Measurements from ENCODE around the gene SFT2D3.
A peak's percentile ranks its signal among the peaks of the same experiment; 100 is the strongest.

The SFT2D3 gene

DNA sequence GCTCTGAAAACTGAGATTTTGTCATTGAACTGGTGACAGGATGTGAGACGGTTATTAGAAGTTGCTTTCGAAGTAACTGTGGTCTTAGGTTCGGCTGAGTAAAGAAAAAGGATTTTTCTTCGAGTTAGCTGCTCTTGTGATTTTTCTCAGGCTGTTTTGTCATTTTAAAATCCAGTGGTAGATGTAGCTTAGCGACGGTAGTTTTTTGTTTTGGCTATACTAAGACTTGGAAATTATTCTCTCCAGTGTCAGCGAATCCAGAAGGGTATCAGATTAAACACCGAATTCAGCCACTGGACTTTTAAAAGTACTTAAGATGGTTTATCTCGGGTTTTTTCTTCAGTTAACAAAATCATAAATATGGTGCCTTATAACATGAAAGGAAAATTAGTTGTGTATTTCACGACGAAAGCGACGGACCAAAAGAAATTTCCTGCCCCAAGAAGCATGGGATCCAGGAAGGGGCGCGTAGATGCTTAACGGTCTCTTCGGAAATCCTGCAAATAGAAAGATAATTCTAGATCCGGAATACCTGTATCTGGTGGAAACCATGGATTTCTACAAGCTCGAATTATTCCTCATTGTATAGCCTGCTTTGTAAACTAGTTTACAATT, 1.2 kb downstream of the SFT2D3 start:
- H3K36me3 Mint-ChIP-seq (ENCODE audit: low read depth) = peaks cover 30% of the 10 kb centered on the region
- H3K27ac Mint-ChIP-seq = peak overlapping the region; percentile 85 to 94 (median 91)
- H3K4me3 Mint-ChIP-seq = peak overlapping the region; percentile 82 to 92 (median 83)
- no peaks in the 10 kb centered on the region for H3K9me3 Mint-ChIP-seq
- peaks cover 4% of the 10 kb centered on the region for H3K27me3 Mint-ChIP-seq (ENCODE audit: low read depth)
- no peak for TF ChIP-seq CTCF (IDR thresholded peaks at IDR 0.05; ENCODE audit: unreplicated experiment in 3 of 3)
- peaks cover 15% of the 10 kb centered on the region for H3K4me1 Mint-ChIP-seq

DNA sequence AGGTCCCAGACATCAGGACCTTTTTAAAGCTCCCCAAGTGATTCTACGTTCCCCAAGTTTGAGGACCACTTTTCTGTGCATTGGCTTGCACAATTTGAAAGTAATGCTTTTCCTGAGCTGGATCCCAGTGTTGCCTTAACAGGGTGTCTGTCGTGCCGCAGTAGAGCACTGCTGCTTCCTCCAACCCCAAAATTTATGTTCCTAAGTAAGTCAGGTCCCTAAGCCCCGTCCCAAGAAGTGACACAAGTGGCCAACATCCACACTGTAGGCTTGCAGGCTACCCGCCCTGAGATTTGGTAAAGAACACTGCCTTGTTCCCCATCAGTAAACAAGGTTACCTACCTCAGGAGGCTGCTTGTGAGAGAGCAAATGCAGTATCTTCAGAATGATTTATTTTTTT, 2.0 kb downstream of the SFT2D3 start:
- Mint-ChIP-seq H3K36me3 (ENCODE audit: low read depth) (peaks cover 36% of the 10 kb centered on the region), H3K4me3 (peak overlapping the region; percentile 21 to 61 (median 50)), H3K4me1 (peaks cover 15% of the 10 kb centered on the region), H3K27me3 (ENCODE audit: low read depth) (peaks cover 4% of the 10 kb centered on the region), H3K27ac (no peak overlapping the region), H3K9me3 (no peaks in the 10 kb centered on the region)
- no peak for TF ChIP-seq CTCF (IDR thresholded peaks at IDR 0.05; ENCODE audit: unreplicated experiment in 3 of 3)

DNA sequence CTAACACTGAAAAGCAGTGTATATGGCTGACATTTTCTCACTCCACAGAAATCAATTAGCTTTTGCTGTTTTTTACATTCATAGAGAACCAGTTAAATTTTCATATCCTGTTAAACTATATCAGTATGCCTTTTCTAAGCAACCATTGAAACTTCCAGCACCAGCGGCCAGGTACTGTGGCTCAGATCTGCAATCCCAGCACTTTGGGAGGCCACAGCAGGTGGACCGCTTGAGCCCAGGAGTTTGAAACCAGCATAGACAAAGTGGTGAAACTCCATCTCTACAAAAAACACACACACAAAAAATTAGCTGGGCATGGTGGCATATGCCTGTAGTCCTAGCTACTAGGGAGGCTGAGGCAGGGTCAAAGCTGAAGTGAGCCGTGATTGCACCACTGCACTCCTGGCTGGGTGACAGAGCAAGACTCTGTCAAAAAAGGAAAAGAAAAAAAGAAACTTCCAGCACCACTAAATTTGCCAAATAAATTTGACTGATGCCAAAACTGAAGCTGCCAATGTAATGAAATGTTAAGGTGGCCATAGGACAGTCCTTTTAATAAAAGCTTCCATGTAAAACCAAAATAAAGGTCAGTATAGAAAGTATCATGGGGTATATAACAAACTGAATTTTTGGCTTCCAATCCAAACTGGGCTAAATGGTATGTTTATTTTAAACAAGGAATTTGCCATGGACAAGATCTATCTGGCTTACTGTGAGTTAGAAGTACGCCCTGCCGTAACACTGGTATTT, 3.5 kb downstream of the SFT2D3 start:
- no peak for TF ChIP-seq CTCF (IDR thresholded peaks at IDR 0.05; ENCODE audit: unreplicated experiment in 3 of 3)
- peak overlapping the region in 1 of 3 experiments; percentile 53 for H3K4me3 Mint-ChIP-seq
- H3K4me1 Mint-ChIP-seq = peaks cover 15% of the 10 kb centered on the region
- peak overlapping the region in 1 of 3 experiments; percentile 3 for H3K27ac Mint-ChIP-seq
- H3K36me3 Mint-ChIP-seq (ENCODE audit: low read depth) = peaks cover 48% of the 10 kb centered on the region
- H3K9me3 Mint-ChIP-seq = no peaks in the 10 kb centered on the region
- H3K27me3 Mint-ChIP-seq (ENCODE audit: low read depth) = no peaks in the 10 kb centered on the region

- peaks cover 48% of the 10 kb centered on the region for H3K36me3 Mint-ChIP-seq (ENCODE audit: low read depth)
- peak overlapping the region in 1 of 3 experiments; percentile 2 for H3K4me3 Mint-ChIP-seq
- H3K4me1 Mint-ChIP-seq = peaks cover 15% of the 10 kb centered on the region
- no peak for TF ChIP-seq CTCF (IDR thresholded peaks at IDR 0.05; ENCODE audit: unreplicated experiment in 3 of 3)
- peak overlapping the region in 1 of 3 experiments; percentile 3 for H3K27ac Mint-ChIP-seq
- H3K9me3 Mint-ChIP-seq = no peaks in the 10 kb centered on the region
- H3K27me3 Mint-ChIP-seq (ENCODE audit: low read depth) = no peaks in the 10 kb centered on the region
Measured at GRCh38 chr2:127705391-127706065, 4.2 kb downstream of the SFT2D3 start.

GRCh38 chr2:127706215-127706990, 5.1 kb downstream of the SFT2D3 start:
- Mint-ChIP-seq H3K27ac (no peak overlapping the region), H3K36me3 (ENCODE audit: low read depth) (peaks cover 53% of the 10 kb centered on the region), H3K9me3 (no peaks in the 10 kb centered on the region), H3K27me3 (ENCODE audit: low read depth) (no peaks in the 10 kb centered on the region), H3K4me1 (peaks cover 15% of the 10 kb centered on the region), H3K4me3 (no peak overlapping the region)
- no peak for TF ChIP-seq CTCF (IDR thresholded peaks at IDR 0.05; ENCODE audit: unreplicated experiment in 3 of 3)

All from nephron (organoid).